Ectodermal cell (in vitro differentiated cells): ENCODE data around the gene SAT1.

Experiments used
- H3K27ac ChIP-seq: 2 replicates; pipeline ENCODE4 v1.7.0; 2013; ENCODE audit warnings: mild to moderate bottlenecking, low read depth, low read length; ENCODE audit not compliant: insufficient read depth, poor library complexity, severe bottlenecking
- H3K27me3 ChIP-seq: 2 replicates; pipeline ENCODE4 v1.7.0; 2013; ENCODE audit warnings: mild to moderate bottlenecking, low read length; ENCODE audit not compliant: insufficient read depth, control insufficient read depth, poor library complexity, severe bottlenecking
- H3K36me3 ChIP-seq: one replicate; pipeline ENCODE4 v1.7.0; 2013; ENCODE audit warnings: low read length; ENCODE audit not compliant: control insufficient read depth, insufficient read depth
- H3K4me1 ChIP-seq: one replicate; pipeline ENCODE4 v1.7.0; 2013; ENCODE audit warnings: low read length; ENCODE audit not compliant: control insufficient read depth, insufficient read depth
- H3K4me3 ChIP-seq: 2 replicates; pipeline ENCODE4 v1.7.0; 2013; ENCODE audit warnings: low read depth, low read length, control low read depth; ENCODE audit not compliant: insufficient read depth
- H3K9me3 ChIP-seq: 2 replicates; pipeline ENCODE4 v1.7.0; 2013; ENCODE audit warnings: mild to moderate bottlenecking, low read length, moderate library complexity; ENCODE audit not compliant: control insufficient read depth
- WGBS, 2 experiments: methylation state at CpG; one replicate each; pipeline ENCODE4 v1.1.7; 2013; ENCODE audit warnings: missing lambda C conversion rate in 2 of 2; 5-methylcytosine and 5-hydroxymethylcytosine counted together

The SAT1 gene

DNA sequence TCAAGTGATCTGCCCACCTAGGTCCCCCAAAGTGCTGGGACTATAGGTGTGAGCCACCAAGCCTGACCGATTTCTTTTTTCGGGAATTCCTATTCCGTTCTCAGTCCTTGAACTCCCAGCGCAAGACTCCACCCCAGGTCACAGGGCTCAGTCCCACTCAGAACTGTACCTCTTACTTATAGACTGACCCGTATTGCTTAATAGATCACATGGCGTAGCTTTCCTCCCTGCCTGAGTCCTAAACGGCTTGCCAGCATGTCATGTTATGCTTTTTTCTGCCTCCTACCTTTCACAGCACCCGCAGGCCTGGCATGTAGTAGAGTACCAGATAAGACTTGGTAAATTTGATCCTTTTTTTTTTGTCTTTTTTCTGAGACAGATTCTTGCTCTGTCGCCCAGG lies 22.4 kb downstream of the SAT1 start:
- no peaks in the 10 kb centered on the region for H3K4me1 ChIP-seq
- H3K9me3 ChIP-seq, result no peaks in the 10 kb centered on the region
- H3K27me3 ChIP-seq, result no peaks in the 10 kb centered on the region
- H3K36me3 ChIP-seq, result no peaks in the 10 kb centered on the region
- 93 to 96% methylated on average over 9 of the region's 9 CpGs for WGBS, 2 experiments
- H3K4me3 ChIP-seq, result no peak overlapping the region
- no peak overlapping the region for H3K27ac ChIP-seq

DNA sequence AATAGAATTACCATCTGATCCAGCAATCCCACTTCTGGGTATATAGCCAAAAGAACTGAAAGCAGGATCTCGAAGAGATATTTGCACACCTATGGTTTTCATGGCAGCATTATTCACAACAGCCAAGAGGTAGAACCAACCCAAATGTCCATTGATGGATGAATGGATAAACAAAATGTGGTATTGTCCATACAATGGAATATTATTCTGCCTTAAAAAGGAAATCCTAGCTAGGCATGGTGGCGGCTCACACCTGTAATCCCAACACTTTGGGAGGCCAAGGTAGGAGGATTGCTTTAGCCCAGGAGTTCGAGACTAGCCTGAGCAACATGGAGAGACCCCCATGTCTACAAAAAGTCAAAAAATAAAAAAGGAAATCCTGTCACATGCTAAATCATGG lies 27.3 kb downstream of the SAT1 start:
- Histone ChIP-seq H3K4me1 (no peaks in the 10 kb centered on the region), H3K36me3 (no peaks in the 10 kb centered on the region), H3K9me3 (no peaks in the 10 kb centered on the region), H3K4me3 (no peak overlapping the region), H3K27ac (no peak overlapping the region), H3K27me3 (no peaks in the 10 kb centered on the region)
- WGBS, 2 experiments, result 86 to 88% methylated on average over 3 of the region's 3 CpGs

DNA sequence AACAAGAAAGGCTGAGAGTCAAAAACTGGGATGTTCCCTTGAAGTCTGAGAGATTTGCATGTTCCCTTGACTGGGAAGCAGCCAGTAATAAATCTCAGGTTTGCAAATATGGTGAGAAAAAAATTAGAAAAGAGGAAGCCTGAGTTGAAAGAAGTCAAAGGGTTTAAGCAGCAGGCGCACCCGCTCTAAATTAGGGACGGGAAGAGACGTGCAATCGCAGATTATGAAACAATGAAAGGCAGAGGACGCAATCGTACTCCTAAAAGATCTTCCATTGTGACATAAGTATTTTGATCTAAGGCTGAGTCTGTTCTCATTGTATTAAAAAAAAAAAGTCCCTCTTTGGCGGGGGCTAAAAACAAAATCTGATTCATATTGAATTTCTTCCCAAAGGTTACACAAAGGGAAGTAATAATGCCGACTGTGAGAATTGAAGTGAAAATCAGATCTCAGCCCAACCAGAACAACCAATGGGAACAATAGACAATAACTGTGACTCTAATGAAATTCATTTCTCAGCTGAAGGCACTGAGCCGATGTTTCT lies 28.2 kb downstream of the SAT1 start:
- no peak overlapping the region for H3K27ac ChIP-seq
- no peaks in the 10 kb centered on the region for H3K36me3 ChIP-seq
- H3K4me3 ChIP-seq, result no peak overlapping the region
- 92 to 94% methylated on average over 9 to 10 of the region's 10 CpGs for WGBS, 2 experiments
- H3K4me1 ChIP-seq, result no peaks in the 10 kb centered on the region
- H3K9me3 ChIP-seq, result no peaks in the 10 kb centered on the region
- H3K27me3 ChIP-seq, result no peaks in the 10 kb centered on the region

DNA sequence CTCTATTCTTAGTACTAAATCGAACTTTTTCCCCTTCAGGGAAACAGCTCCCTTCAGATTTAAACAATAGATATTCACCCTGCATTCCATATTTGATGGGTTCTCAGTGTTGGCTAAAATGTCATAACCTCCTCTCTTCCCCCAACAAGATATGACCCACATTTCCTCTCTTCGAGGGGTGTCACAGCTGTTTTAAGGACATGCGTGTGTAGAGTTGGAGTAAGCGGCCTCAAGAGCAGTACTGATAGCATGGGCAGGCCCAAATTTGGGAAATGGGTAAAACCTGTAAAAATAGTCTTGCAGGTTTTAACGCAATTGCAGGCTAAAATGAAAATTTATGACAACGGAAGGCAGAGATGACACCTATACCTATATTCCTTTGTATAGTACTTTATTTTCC lies 28.7 kb downstream of the SAT1 start:
- WGBS, 2 experiments, result 93 to 100% methylated on average over 3 to 6 of the region's 6 CpGs
- H3K27me3 ChIP-seq, result no peaks in the 10 kb centered on the region
- no peaks in the 10 kb centered on the region for H3K4me1 ChIP-seq
- H3K27ac ChIP-seq, result no peak overlapping the region
- no peak overlapping the region for H3K4me3 ChIP-seq
- H3K36me3 ChIP-seq, result no peaks in the 10 kb centered on the region
- no peaks in the 10 kb centered on the region for H3K9me3 ChIP-seq

DNA sequence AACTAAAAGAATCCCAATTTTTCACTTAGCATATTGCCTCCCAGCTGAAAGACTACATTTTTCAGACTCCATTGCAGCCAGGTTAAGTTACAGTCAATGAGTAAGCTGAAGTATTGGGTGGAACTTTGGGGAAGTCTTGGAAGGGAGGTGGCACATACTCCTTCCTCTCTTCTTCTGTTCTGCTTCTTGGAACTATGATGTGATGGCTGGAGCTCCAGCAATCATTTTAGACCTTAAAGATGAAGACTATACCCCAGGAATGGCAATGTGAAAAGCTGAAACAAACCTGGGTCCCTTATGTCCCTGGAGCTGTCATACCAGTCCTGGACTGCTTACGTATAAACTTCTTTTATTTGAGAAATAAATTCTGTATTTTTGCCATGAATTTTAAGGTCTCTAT lies 30.8 kb downstream of the SAT1 start:
- H3K4me1 ChIP-seq, result no peaks in the 10 kb centered on the region
- no peaks in the 10 kb centered on the region for H3K27me3 ChIP-seq
- no peak overlapping the region for H3K27ac ChIP-seq
- H3K9me3 ChIP-seq, result no peaks in the 10 kb centered on the region
- no peaks in the 10 kb centered on the region for H3K36me3 ChIP-seq
- H3K4me3 ChIP-seq, result no peak overlapping the region
- 100% methylated on average over 1 of the region's 1 CpG; no CpG with 5 or more reads in 1 of the 2 experiments for WGBS, 2 experiments

DNA sequence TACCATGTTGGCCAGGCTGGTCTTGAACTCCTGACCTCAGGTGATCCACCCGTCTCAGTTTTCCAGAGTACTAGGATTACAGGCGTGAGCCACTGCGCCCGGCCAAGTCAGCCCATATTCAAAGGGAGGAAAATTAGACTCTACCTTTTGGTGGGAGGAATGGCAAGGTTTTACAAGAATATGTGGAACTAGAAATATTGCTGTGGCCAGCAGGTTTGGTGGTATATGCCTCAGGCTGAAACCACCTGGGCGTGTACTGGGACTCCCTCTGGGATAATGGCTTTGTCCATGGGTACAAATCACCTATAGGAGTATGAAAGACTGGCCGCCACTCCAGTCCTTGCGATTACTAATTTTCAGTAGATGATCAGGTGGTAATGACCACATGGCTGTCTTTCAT lies 32.4 kb downstream of the SAT1 start:
- Histone ChIP-seq H3K4me1 (no peaks in the 10 kb centered on the region), H3K27me3 (no peaks in the 10 kb centered on the region), H3K4me3 (no peak overlapping the region), H3K9me3 (no peaks in the 10 kb centered on the region), H3K36me3 (no peaks in the 10 kb centered on the region), H3K27ac (no peak overlapping the region)
- WGBS, 2 experiments, result 96 to 97% methylated on average over 7 of the region's 7 CpGs

DNA sequence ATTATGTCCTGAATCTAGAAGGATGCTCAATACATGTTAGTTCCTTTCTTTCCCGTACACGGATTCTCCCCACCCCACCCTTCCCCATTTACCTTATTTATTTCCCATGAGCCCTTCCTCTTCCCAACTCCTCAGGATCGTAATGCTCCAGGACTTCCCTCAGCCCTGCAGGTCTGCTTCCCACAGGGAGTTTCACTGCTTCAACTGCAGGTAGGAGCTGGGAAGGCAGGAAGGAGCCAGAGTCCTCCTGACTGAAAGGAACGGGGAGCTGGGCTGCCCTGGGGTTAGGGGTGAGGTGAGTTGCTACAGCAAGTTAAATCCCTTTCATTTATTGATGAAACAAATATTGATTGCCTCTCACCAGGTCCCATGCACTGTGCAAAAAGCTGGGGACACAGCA lies 33.2 kb downstream of the SAT1 start:
- Histone ChIP-seq H3K4me1 (no peaks in the 10 kb centered on the region), H3K27me3 (no peaks in the 10 kb centered on the region), H3K36me3 (no peaks in the 10 kb centered on the region), H3K27ac (no peak overlapping the region), H3K9me3 (no peaks in the 10 kb centered on the region), H3K4me3 (no peak overlapping the region)
- WGBS, 2 experiments, result 86 to 95% methylated on average over 3 to 4 of the region's 4 CpGs

DNA sequence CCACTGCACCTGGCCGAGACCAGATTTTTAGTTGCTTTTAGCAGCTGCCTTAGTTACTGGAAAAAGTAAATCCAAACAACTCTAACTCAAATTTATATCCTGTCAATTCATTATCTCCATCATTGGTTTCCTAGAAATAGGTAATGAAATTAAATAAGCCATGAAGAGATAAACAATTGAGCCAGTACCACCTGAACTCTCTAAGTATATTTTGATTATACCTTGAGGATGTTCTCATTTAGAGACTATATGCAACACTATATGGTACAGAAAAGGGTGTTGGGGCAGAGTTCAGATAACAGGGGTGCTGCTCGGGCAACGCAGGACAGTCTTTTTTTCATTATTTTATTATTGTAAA lies 35.0 kb downstream of the SAT1 start:
- no peak overlapping the region for H3K4me3 ChIP-seq
- no peaks in the 10 kb centered on the region for H3K36me3 ChIP-seq
- H3K27me3 ChIP-seq, result no peaks in the 10 kb centered on the region
- H3K9me3 ChIP-seq, result no peaks in the 10 kb centered on the region
- WGBS, 2 experiments, result 100% methylated on average over 1 of the region's 3 CpGs
- no peaks in the 10 kb centered on the region for H3K4me1 ChIP-seq
- no peak overlapping the region for H3K27ac ChIP-seq

DNA sequence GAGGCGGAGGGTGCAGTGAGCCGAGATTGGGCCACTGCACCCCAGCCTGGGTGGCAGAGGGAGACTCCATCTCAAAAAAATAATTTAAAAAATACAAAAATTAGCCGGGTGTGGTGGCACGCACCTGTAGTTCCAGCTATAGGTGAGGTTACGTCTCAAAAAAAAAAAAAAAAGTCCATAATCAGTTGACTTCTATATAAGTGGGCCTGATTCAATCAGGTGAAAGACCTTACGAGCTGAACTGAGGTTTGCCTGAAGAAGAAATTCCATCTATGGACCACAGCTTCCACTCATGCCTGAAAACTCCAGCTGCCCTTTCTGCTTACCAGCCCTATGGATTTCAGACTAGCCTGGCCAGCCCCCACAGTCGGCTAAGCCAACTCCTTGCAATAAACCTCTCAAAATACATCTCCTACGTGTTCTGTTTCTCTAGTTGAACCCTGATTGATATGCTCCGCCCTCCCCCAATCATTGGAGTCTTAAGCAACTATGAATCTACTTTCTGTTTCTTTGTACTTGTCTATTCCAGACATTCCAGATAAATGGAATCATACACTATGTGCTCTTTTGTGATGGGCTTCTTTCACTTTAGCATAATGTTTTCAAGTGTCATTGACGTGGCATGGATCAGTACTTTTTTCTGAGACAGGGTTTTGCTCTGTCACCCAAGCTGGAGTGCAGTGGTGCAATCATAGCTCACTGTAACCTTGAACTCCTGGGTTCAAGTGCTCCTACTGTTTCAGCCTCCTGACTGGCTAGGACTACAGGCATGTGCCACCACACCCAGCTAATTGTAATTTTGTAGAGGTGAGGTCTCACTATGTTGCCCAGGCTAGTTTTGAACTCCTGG lies 36.6 kb downstream of the SAT1 start:
- H3K4me1 ChIP-seq, result no peaks in the 10 kb centered on the region
- no peaks in the 10 kb centered on the region for H3K27me3 ChIP-seq
- H3K4me3 ChIP-seq, result no peak overlapping the region
- 93 to 98% methylated on average over 10 of the region's 10 CpGs for whole genome bisulfite sequencing, 2 experiments
- no peak overlapping the region for H3K27ac ChIP-seq
- H3K36me3 ChIP-seq, result no peaks in the 10 kb centered on the region
- no peaks in the 10 kb centered on the region for H3K9me3 ChIP-seq

DNA sequence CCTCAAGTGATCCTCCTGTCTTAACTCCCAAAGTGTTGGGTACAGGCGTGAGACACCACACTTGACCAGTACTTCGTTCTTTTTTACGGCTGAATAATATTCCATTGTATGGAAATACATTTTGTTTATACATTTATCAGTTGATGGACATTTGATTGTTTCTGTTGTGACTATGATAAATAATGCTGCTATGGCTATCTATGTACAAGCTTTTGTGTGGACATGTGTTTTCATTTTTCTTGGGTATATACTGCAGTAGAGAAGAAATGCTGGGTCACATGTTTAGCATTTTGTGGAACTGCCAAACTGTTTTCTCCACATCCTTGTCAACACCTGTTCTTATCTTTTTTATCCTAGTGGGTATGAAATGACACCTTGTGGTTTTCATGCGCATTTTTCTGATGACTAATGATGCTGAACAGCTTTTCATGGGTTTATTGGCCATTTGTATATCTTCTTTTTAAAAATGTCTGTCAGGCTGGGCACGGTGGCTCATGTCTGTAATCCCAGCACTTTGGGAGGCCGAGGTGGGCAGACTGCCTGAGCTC lies 37.3 kb downstream of the SAT1 start:
- H3K27ac ChIP-seq, result no peak overlapping the region

More for the DNA sequence above, 37.3 kb downstream of the SAT1 start:
- Histone ChIP-seq H3K4me1 (no peaks in the 10 kb centered on the region), H3K9me3 (no peaks in the 10 kb centered on the region), H3K36me3 (no peaks in the 10 kb centered on the region), H3K4me3 (no peak overlapping the region), H3K27me3 (no peaks in the 10 kb centered on the region)
- WGBS, 2 experiments, result 95 to 99% methylated on average over 5 to 6 of the region's 6 CpGs
